AG08396 (cell line): ENCODE data around the gene DMGDH.

Experiments used
- DNase-seq: peaks from one replicate; pipeline ENCODE4 v3.0.0; 2012; ENCODE audit warnings: low spot score, mixed read lengths

DMGDH gene

DNA sequence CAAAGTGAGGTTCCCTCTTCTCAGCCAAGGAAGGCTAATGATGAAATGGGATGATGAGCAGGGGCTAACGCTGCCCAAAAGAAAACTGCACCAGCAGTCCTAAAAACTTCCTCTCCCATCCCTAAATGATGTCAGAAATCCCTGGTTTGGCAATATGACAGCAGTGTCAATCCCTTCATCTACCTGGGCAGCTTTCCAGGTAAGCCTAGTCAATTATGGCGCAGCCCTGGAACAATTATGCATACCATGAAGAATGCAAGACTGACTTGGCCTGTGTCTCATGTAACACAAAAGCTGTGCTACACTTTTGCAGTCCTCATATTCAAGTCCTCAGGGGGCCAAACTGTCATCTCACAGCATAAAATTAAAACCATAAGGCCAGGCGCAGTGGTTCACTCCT lies 7.0 kb downstream of the DMGDH start:
- no peak for DNase-seq

DNA sequence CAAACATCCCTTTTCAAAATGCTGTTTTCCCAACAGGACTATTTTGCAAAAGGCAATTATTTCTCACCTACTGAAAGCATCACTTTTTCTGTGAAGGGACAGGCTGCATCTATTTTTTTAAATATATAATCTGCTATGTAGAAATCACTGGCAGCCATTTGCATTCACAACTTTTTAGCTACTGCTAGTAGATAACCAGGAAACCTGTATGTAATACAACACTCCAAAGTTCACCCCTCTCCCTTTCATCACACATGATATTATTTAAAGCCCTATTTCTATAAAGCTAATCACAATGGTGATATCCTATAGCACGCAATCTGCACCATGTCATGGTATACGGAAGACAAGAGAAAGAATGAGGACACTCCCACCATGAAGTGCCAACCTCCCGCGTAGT lies 9.8 kb downstream of the DMGDH start:
- DNase-seq = no peak

DNA sequence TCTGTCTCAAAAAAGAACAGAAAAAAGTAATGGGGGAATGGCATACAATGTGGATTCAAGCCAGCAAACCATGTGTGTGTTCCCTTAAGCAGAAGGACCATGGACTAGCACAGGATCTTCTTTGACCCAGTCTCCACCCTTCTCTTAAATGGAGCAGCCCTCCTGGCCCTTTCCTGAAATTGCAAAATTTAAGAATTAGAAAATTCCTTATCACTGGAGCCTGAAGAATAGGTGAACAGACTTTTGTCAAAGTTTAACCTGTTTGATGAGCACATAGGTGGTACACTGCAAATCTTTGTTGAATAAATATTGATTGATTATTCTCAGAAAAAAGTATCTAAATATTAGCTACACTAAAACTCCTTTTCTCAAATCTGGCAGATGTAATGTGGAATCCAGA lies 12.6 kb downstream of the DMGDH start:
- DNase-seq = no peak

DNA sequence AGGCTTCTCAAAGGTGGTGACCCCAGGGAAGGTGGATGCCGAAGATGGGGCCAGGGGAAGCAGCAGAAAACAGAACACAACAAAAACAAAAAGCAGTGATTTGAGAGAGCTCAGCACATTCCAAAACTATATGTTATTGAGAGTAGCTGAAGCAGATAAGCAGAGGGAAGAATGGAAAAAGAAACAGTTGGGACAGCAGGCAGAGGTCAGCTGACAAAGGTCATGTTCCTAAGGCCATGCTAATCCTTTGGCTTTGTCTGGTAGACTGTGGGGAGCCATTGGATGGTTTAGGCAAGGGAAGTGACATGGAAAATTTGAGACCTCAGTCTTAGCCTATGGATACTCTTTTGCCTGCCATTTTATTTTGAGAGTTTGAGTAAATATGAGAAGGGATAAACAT lies 14.5 kb downstream of the DMGDH start:
- no peak for DNase-seq

DNA sequence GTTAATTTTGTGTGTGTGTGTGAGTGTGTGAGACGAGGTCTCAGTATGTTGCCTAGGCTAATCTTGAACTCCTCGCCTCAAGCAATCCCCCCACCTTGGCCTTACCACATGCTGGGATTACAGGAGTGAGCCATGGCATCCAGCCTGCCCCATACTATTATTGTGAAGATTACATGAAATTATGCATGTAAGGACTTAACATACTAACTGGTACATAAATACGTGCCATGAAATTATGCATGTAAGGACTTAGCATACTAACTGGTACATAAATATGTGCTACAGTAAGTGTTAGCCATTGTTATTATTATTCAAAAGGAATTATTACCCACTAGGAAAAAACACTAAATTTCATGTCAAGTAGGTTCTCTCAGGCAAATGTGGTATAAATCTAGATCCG lies 16.2 kb downstream of the DMGDH start:
- no peak for DNase-seq

DNA sequence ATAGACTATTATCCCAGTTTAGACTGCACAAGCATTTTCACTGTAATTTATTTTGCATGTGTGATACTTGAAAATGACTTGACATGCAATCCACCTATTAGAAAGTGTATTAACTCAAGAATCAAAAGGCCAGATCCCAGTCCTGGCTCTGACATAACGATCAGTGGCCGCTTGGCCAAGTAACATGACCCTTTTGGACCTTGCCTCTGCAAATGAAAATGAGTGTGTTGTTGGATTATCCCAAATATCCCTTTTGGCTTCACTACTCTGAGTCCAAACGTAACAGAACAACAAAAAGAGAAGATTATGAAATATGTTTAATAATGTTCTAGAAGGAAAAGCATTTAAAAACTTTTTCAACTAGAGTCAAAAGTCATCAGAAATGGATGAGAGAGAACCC lies 19.0 kb downstream of the DMGDH start:
- no peak for DNase-seq

DNA sequence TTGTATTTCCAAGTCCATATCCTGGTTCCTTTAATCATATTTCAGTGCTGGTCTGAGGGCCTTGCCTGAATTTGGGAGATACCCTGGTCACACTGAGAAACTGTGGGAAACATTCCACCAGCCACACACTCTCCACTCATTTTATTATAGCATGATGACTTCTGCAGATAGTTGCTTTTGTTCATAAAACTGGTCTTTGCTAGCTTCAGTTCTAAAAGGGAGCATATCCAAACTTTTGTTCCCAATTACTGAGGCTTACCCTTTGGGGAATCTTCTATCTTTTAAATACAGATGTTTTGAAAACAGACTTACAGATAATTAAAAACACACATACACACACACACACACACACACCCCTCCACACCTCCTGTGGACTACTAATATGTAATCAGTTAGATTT lies 21.0 kb downstream of the DMGDH start:
- no peak for DNase-seq

DNA sequence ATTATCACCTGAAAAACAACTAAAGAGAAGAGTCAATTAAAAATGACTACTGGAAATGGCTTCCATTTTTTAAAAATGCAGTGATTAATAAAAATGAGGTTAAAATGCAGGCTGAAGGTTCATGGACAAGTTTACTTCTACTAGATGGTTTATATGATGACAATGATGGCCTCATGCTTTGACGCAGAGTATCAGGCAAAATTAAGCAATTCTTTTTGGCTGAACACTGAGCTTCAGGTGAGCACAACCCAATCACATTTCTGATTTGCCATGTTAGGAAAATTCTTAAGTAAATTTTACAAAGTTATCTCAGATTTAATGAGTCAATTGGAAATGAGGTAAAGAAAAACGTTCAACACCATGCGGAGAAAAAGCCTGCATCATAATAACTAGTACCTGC lies 22.3 kb downstream of the DMGDH start:
- DNase-seq = no peak

DNA sequence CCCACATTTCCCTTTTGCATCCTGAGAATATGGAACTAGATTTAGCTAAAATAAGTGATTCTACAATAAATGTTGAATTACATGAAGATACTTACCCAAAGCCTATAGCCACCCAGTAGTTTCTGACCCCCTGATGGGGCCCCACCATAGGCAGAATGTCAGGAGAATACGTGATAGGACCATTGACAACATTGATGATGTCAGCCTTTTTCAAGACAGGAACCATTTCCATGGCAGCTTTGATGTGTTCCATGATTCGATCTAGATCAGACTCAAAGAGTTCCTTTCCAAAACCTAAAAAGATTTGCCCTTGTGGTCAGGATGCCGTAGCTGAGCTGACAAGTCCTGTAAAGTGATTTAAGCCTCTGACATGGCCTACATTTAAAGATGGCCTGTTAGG lies 27.3 kb downstream of the DMGDH start:
- DNase-seq = no peak

DNA sequence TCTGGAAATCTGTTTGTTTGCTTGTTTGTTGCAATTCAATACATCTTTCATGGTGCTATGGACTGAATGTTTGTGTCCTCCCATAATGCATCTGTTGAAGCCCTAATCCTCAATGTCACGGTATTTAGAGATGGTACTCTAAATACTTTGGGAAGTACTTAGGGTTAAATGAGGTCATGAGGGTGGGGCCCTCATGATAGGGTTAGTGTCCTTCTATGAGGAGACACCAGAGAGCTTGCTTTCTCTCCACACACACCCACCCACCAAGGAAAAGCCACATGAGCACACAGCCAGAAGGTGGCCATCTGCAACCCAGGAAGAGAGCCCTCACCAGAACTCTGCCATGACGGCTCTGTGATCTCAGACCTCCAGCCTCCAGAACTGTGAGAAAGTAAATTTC lies 32.7 kb downstream of the DMGDH start:
- DNase-seq = no peak

DNA sequence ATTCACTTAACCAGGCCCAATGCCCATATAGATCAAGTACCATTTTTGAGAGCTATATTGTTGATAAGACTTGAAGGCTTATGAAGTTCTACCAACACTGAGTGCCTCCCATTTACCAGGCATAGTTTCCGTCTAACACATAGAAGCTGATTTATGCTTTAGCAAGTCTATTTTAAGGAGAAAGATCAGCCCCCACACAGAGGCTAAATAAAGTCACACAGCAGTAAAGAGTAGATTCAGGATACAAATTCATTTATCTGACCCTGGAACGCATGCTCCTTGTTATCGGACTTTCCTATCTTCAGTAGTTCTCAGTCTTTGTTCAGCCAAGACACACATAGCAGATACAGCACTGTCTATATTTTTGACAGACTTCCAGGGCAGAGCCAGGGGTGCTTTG lies 34.2 kb downstream of the DMGDH start:
- DNase-seq = no peak

DNA sequence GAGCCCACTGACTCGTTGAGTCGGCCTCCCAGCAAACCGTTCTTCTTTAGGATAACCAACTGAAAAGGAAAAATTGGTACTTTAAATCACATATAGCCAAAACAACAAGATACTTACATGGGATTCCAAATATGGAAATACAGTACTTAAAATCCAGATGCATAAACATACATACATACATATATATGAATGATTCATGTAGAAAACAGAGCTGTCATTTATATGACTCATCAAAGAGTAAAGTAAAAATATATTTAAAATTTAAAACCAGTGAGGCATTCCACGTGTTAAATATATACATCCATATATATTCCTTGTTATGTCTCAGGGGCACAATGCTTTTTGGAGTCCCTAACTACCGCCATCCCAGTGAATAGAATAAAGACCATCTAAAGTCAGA lies 36.7 kb downstream of the DMGDH start:
- no peak for DNase-seq

DNA sequence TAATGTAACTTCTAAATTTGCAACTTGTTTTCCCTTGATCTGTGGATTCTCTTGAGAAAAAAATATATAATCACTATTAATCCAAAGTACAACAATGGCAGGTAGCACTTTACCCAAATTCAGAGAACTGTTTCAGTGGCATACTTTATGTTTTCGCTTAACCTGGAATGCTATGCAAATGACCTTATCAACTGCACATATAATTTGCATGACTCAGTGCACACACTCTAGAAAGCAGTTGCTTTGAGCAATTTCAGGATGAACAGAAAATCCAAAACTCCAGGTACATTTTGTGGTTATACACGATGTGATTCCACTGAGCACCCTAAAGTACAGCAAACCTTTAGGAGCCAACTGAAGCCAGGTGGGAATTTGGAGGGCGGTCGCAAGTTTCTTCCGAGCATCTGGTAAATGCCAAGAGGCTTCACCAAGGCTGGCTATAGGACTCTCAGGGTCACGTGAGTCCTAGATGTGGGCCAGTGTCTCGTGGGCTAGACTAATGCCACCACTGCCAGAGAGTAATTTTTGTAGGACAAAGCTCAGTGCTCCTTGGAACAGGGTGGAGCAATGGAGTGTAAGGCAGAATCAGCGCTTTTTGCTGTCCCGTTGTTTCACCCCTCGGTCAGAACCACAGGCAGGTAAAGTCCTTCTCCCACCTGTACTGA lies 37.3 kb downstream of the DMGDH start:
- no peak for DNase-seq

DNA sequence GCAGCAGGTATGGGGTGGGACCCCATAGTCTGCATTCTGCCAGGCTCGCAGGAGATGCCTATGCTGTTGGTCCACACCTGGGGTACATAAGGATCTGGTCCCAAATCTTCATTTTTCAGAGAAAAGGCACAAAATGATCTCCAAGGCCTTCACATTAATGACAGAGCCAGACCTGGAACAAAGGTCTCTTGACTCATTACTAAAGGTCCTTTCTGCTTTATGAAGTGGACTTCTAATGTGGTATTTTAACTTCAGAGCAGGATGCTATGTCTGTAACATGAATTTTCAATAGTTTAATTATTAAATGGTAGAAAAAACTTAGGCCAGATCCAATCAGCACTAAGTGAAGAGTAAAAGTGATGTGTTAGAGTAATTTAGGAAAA lies 38.0 kb downstream of the DMGDH start:
- no peak for DNase-seq

DNA sequence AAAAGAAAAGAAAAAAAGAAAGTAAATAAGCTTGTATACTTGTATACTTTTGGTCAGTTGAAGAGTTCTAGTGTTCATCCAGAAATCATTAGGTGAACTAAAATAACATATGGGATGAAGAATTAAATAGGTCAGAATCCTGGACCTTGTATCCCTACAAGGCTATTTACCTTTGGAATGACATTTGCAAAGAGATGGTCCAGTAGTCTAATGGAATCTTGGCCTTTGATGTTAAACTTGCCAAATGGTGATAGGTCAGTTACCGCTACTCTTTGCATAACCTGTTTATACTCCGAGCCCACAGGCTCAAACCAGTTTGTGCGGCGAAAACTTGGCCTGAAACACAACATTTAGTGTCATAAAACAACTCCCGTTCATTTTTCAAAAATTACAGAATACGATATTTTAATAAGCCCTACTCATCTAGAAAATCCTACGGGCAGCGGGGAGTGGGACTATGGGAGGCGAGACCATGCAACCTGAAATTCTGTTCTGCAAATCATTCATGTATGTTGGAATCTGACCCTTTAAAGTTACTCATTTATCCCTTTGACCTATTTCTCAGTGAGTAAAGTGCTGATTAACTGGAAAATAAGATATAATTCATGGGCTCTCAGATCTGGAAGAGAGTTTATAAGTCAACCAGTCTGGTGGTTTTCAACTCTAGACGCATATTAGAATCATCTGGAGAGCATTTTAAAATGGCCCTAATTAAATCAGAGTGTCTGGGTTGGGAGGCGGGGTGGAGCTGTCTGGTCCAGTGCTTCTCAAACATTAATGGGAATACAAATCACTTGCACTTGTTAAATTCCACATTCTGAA lies 38.6 kb downstream of the DMGDH start:
- DNase-seq = no peak

DNA sequence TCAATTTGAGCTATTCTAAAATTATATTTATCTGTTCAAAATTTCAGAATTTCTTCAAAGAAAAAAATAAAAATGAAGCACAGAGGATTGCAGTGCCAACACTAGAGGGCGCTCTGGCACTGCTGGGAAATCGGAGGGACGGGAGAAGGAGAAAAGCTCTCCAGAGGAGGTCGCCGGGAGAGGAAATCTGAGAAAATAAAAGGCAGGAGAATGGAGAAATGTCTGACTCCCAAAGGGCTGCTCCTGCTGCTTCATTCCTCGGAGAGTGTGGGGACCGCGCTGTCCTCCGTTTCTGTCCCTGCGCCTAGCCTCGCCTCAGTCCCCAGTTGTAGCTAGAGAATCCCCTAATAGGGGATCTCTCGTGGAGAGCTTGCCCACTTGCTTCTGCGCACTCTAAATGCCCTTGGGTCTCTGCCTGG lies 44.4 kb downstream of the DMGDH start:
- peak; percentile 65 for DNase-seq

DNA sequence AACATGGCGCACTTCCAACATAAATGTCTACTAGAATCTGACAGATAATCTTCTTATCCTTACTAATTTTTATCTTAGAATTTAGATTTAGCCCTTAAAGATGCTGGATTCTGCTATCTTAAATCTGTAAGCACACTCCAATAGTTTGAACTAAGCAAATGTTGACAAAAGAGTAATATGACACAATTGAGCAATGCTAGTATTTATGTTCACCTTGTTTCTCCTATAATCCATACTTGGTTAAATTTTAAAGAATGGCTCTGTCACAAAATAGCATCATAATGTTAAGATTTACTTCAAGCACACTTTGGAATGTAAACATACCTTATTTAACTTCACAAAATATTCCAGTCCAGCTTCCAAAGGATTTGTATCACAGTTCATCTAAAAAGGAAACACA lies 45.5 kb downstream of the DMGDH start:
- DNase-seq = no peak

DNA sequence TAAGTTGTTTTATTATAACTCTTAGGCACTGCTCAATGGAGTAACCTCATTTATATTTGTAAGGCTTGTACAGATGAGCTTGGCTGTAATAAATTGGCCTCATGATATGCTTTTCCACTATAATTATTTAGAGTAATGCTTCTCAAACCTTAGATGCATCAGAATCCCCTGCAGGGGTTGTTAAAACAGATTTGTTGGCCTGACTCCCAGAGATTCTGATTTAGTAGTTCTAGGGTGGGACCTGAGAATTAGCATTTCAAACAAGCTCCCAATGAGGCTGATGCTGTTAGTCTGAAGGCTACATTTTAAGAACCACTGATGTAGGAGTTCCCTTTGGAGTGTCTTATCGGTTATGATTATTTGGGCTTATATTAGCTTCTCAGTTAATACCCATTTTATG lies 46.1 kb downstream of the DMGDH start:
- DNase-seq = no peak

DNA sequence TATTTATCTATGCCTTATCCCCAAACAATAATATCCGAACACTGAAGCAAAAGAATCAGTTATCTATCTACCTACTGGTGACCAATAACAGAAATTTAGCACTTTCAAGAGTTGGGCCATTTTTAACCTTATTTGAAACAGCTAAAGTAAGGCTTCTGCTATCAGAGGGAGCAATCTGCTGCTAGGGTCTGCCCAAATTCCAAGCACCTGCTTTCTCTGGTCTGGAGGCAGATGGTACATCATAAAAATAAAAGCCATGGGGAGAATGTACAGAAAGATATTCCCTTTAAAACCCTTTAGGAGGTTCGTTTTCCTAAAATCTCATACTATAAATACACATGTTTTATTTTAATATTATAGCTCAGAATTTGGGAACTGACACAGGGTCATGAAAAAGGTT lies 46.7 kb downstream of the DMGDH start:
- no peak for DNase-seq

DNA sequence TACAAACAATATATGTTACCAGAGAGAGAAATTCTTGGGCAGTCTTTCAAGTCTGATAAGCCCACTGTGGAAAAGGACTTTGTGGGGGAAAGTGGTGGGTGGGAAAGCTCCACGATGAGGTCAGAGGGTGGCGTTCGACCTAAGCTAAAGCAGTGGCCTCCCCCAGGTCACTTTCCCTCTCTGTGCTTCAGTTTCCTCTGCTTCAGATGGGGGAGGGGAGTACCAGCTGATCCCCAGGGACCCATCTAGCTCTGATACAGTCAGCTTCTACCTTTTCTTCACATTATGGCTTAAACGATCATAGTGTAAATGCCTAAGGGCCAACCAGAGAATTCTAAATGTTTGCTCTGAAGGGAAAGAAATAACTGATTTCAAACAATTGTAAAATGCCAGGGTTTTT lies 47.7 kb downstream of the DMGDH start:
- DNase-seq = no peak

DNA sequence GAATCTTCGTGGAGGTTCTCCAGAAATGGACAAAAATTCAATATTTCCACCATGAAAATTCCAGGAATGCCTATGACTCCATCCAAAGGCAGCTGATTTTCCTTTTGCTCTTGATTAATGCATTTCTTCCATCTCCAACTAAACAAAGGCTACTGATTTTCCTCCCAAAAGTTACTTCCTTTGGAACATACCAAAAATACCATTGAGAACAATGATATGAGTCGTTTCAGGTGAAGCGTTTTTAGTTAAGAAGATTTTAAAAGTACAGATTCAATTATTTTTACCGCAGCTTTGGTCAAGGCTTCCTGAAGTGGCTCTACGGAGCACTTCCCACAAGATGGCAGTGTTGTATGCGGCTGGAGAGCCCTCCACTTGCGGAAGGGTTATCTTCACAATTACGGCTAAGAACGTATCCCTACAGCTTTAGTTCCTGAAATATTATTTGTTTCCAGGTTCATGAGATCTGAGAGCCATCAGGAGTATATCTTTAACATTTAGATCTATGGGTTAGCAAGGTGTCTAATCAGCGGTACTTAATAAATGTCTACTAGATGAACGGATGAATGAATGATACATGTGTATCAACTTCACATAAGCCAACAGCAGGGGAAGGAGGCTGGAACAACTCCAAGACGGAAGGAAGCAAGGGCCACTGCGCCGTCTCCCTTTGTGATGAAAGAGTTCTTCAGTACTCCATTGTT lies 48.5 kb downstream of the DMGDH start:
- DNase-seq = peak; percentile 61

DNA sequence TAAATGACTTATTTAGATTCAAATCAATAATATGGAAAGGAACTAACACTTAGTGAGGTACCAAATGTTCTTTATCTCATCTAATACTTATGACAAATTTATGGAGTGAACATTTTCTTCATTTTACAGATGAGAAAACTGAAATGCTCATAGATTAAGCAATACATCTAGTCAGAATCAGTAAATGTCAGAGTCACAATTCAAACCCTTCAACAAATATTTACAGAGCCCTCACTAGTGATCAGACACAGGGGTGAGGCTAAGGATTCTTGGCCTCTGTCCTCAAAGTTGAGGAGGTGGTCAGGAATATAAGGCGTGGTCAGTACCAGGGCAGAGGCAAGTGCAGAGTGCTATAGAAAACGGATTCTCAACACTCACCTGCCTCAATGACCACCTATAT lies 54.8 kb downstream of the DMGDH start:
- no peak for DNase-seq

DNA sequence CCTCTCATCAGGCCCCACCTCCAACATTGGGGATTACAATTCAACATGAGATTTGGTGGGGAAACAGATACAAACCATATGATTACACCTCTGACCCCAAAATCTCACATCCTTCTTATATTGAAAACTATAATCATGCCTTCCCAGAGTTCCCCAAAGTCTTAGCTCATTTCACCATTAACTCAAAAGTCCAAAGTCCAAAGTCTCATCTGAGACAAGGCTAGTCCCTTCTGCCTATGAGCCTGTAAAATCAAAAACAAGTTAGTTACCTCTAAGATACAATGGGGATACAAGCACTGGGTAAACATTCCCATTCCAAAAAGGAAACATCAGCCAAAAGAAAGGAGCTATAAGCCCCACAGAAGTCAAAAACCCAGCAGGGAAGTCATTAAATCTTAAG lies 57.6 kb downstream of the DMGDH start:
- no peak for DNase-seq
